ENCODE results near the gene LRRC8B.

Gene LRRC8B

DNA sequence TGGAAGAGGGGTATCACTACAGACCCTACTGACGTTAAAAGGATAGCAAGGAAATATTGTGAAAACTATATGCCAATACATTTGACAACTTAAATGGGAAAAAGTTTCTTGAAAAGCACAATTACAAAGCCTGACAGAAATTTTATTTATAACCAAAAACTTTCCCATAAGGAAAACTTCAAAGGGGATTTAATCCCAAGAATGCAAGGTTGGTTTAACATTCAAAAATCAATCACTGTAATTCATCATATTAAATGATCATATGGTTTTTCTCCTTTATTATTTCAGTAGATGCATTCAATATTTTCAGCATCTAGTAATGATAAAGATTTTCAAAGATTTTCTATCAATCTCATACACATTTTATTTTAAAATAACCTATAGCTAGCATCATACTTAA, 121.6 kb downstream of the LRRC8B start:
- Histone ChIP-seq H3K27me3 (replicated peaks; ENCODE audit: control insufficient read depth, insufficient read depth, low read length) (no peaks in the 10 kb centered on the region), H3K9me3 (ENCODE audit: control insufficient read depth, low read length) (peaks cover 7% of the 10 kb centered on the region), H3K9ac (ENCODE audit: low read length) (no peak overlapping the region), H3K4me3 (ENCODE audit: low read length) (no peak overlapping the region), H3K4me1 (ENCODE audit: control insufficient read depth, insufficient read depth, low read length) (no peaks in the 10 kb centered on the region), H3K36me3 (ENCODE audit: control insufficient read depth, insufficient read depth, low read length, severe bottlenecking) (no peaks in the 10 kb centered on the region)
- no peak for DNase-seq (ENCODE audit: low read depth)

Data from adipocyte (in vitro differentiated cells).